ENCODE measurements around the gene GNAL. TPM values are rescaled to one million over a fixed set of nuclear protein-coding genes. Genes with fewer than 3 reads are reported as not detected.

Gene GNAL
- total RNA-seq, 1 experiment from 2014 or later = 0.06 TPM

GRCh38 chr18:11651899-11652298, 37.2 kb upstream of the GNAL start:
- TF ChIP-seq CTCF (conservative IDR thresholded peaks at IDR 0.05; ENCODE audit: low read depth, low read length) = no peak
- no peak for TF ChIP-seq EZH2 (IDR thresholded peaks at IDR 0.05; ENCODE audit: borderline replicate concordance, low read depth, low read length, poor library complexity, severe bottlenecking)
- no TSS peak for BruUV-seq (replicated peaks)
- Histone ChIP-seq H3K4me3 (ENCODE audit: low read depth, low read length, poor library complexity, severe bottlenecking) (no peak overlapping the region), H3K27ac (ENCODE audit: low read depth, low read length, poor library complexity, severe bottlenecking) (no peak overlapping the region), H3K36me3 (ENCODE audit: insufficient read depth, low read length, poor library complexity, severe bottlenecking) (no peaks in the 10 kb centered on the region), H3K9me3 (ENCODE audit: low read depth, low read length, poor library complexity, severe bottlenecking) (no peaks in the 10 kb centered on the region), H3K27me3 (replicated peaks; ENCODE audit: insufficient read depth, low read depth, low read length, poor library complexity) (peaks cover 34% of the 10 kb centered on the region), H3K4me1 (ENCODE audit: insufficient read depth, low read length, poor library complexity, severe bottlenecking) (no peaks in the 10 kb centered on the region)
- ChIA-PET CTCF (interaction anchor here (1.0 kb wide), 1 partner anchor 86 kb away, joined by 4 read pairs; no protein-coding TSS in a partner anchor), POLR2A (ENCODE audit: low non-redundant PET) (no interaction called here)
- no peak for DNase-seq (ENCODE audit: low spot score)
- intact Hi-C loops (cut with micrococcal nuclease; ENCODE audit: unreplicated experiment) = loop anchor here (10.0 kb wide), 1 partner anchor 223 kb away; no protein-coding TSS in a partner anchor

- H3K4me1 ChIP-seq (ENCODE audit: insufficient read depth, low read length, poor library complexity, severe bottlenecking) = no peaks in the 10 kb centered on the region
- peaks cover 50% of the 10 kb centered on the region for H3K27me3 ChIP-seq (replicated peaks; ENCODE audit: insufficient read depth, low read depth, low read length, poor library complexity)
- H3K27ac ChIP-seq (ENCODE audit: low read depth, low read length, poor library complexity, severe bottlenecking) = no peak overlapping the region
- ChIA-PET POLR2A (ENCODE audit: low non-redundant PET) (no interaction called here), CTCF (no interaction called here)
- H3K4me3 ChIP-seq (ENCODE audit: low read depth, low read length, poor library complexity, severe bottlenecking) = no peak overlapping the region
- H3K36me3 ChIP-seq (ENCODE audit: insufficient read depth, low read length, poor library complexity, severe bottlenecking) = no peaks in the 10 kb centered on the region
- intact Hi-C loops (cut with micrococcal nuclease; ENCODE audit: unreplicated experiment) = loop anchor here (10.0 kb wide), 1 partner anchor 221 kb away; no protein-coding TSS in a partner anchor
- H3K9me3 ChIP-seq (ENCODE audit: low read depth, low read length, poor library complexity, severe bottlenecking) = no peaks in the 10 kb centered on the region
- no peak for TF ChIP-seq CTCF (conservative IDR thresholded peaks at IDR 0.05; ENCODE audit: low read depth, low read length)
- no peak for TF ChIP-seq EZH2 (IDR thresholded peaks at IDR 0.05; ENCODE audit: borderline replicate concordance, low read depth, low read length, poor library complexity, severe bottlenecking)
- DNase-seq (ENCODE audit: low spot score) = no peak
- no TSS peak for BruUV-seq (replicated peaks)
These were observed 35.5 kb upstream of the GNAL start for GRCh38 chr18:11653521-11653920.

GRCh38 chr18:11654736-11655605, 34.1 kb upstream of the GNAL start:
- intact Hi-C loops (cut with micrococcal nuclease; ENCODE audit: unreplicated experiment) = loop anchor here (5.0 to 10.0 kb wide), 4 partner anchors 72 to 582 kb away; no protein-coding TSS in a partner anchor
- H3K36me3 ChIP-seq (ENCODE audit: insufficient read depth, low read length, poor library complexity, severe bottlenecking) = no peaks in the 10 kb centered on the region
- no peak overlapping the region for H3K4me3 ChIP-seq (ENCODE audit: low read depth, low read length, poor library complexity, severe bottlenecking)
- CTCF ChIA-PET = interaction anchor here (0.6 kb wide), 1 partner anchor 413 kb away, joined by 3 read pairs; no protein-coding TSS in a partner anchor
- peaks cover 58% of the 10 kb centered on the region for H3K27me3 ChIP-seq (replicated peaks; ENCODE audit: insufficient read depth, low read depth, low read length, poor library complexity)
- DNase-seq (ENCODE audit: low spot score) = peak; percentile 56
- POLR2A ChIA-PET (ENCODE audit: low non-redundant PET) = no interaction called here
- BruUV-seq (replicated peaks) = no TSS peak
- H3K9me3 ChIP-seq (ENCODE audit: low read depth, low read length, poor library complexity, severe bottlenecking) = no peaks in the 10 kb centered on the region
- TF ChIP-seq EZH2 (IDR thresholded peaks at IDR 0.05; ENCODE audit: borderline replicate concordance, low read depth, low read length, poor library complexity, severe bottlenecking) (no peak), CTCF (conservative IDR thresholded peaks at IDR 0.05; ENCODE audit: low read depth, low read length) (peak; percentile 87)
- no peaks in the 10 kb centered on the region for H3K4me1 ChIP-seq (ENCODE audit: insufficient read depth, low read length, poor library complexity, severe bottlenecking)
- H3K27ac ChIP-seq (ENCODE audit: low read depth, low read length, poor library complexity, severe bottlenecking) = no peak overlapping the region

Measured in A673 (cell line).